ENCODE results near the gene NAA80. TPM values are rescaled to one million over a fixed set of nuclear protein-coding genes. Genes with fewer than 3 reads are reported as not detected.

NAA80 gene
- polyA plus RNA-seq, 3 donors = 7.2 to 12.8 (median 10.0) TPM

- no peak for DNase-seq (ENCODE audit: extremely low read depth in 1 of 11, low read depth in 9 of 11, low spot score in 4 of 11)
These were observed 49.7 kb downstream of the NAA80 start for GRCh38 chr3:50249457-50249856.

- no peak for DNase-seq (ENCODE audit: extremely low read depth in 1 of 11, low read depth in 9 of 11, low spot score in 4 of 11)
These were observed 50.8 kb downstream of the NAA80 start for GRCh38 chr3:50248387-50248786.

- no peak for DNase-seq (ENCODE audit: extremely low read depth in 1 of 11, low read depth in 9 of 11, low spot score in 4 of 11)
These were observed 52.7 kb downstream of the NAA80 start for GRCh38 chr3:50246517-50246954.

Other genes with a start within 250 kb of the NAA80 start
- gene RBM5, start 210.5 kb downstream of the NAA80 start, polyA plus RNA-seq (ENCODE audit: insufficient read length in 3 of 3) = 100 to 1,000 TPM; 260 to 395 (median 268) TPM
- gene SEMA3F, start 144.1 kb downstream of the NAA80 start, polyA plus RNA-seq (ENCODE audit: insufficient read length in 3 of 3) = 10 to 100 TPM; 57.6 to 81.6 (median 63.1) TPM
- gene GNAT1, start 107.8 kb downstream of the NAA80 start, polyA plus RNA-seq (ENCODE audit: insufficient read length in 3 of 3) = not detected
- 1 to 10 TPM; 7.2 to 7.3 (median 7.2) TPM for gene SLC38A3, start 94.1 kb downstream of the NAA80 start, polyA plus RNA-seq (ENCODE audit: insufficient read length in 3 of 3)
- gene GNAI2, start 63.2 kb downstream of the NAA80 start, polyA plus RNA-seq (ENCODE audit: insufficient read length in 3 of 3) = 100 to 1,000 TPM; 189 to 229 (median 189) TPM
- 100 to 1,000 TPM in 1 of 3 donors, 10 to 100 TPM in 2; 69.5 to 169 (median 95.4) TPM for gene SEMA3B, start 30.3 kb downstream of the NAA80 start, polyA plus RNA-seq (ENCODE audit: insufficient read length in 3 of 3)
- under 1 TPM; 0.33 to 0.95 (median 0.45) TPM for gene LSMEM2, start 20.3 kb downstream of the NAA80 start, polyA plus RNA-seq (ENCODE audit: insufficient read length in 3 of 3)
- 10 to 100 TPM; 38.6 to 50.0 (median 46.7) TPM for gene IFRD2, start 7.0 kb downstream of the NAA80 start, polyA plus RNA-seq (ENCODE audit: insufficient read length in 3 of 3)
- gene HYAL3, start within 50 bp of the NAA80 start, polyA plus RNA-seq (ENCODE audit: insufficient read length in 3 of 3) = 1 to 10 TPM; 2.9 to 5.5 (median 3.2) TPM
- gene HYAL1, start 4.2 kb upstream of the NAA80 start, polyA plus RNA-seq (ENCODE audit: insufficient read length in 3 of 3) = 1 to 10 TPM; 6.1 to 7.4 (median 7.2) TPM
- 10 to 100 TPM; 57.0 to 86.5 (median 71.4) TPM for gene HYAL2, start 23.3 kb upstream of the NAA80 start, polyA plus RNA-seq (ENCODE audit: insufficient read length in 3 of 3)
- 10 to 100 TPM; 23.4 to 26.4 (median 26.2) TPM for gene TUSC2, start 28.8 kb upstream of the NAA80 start, polyA plus RNA-seq (ENCODE audit: insufficient read length in 3 of 3)
- 10 to 100 TPM; 16.4 to 22.2 (median 22.1) TPM for gene RASSF1, start 41.4 kb upstream of the NAA80 start, polyA plus RNA-seq (ENCODE audit: insufficient read length in 3 of 3)
- gene ZMYND10, start 46.3 kb upstream of the NAA80 start, polyA plus RNA-seq (ENCODE audit: insufficient read length in 3 of 3) = 1 to 10 TPM; 2.9 to 3.9 (median 3.6) TPM
- 10 to 100 TPM; 30.2 to 35.9 (median 30.5) TPM for gene NPRL2, start 51.4 kb upstream of the NAA80 start, polyA plus RNA-seq (ENCODE audit: insufficient read length in 3 of 3)
- gene CYB561D2, start 51.5 kb upstream of the NAA80 start, polyA plus RNA-seq (ENCODE audit: insufficient read length in 3 of 3) = 10 to 100 TPM; 12.4 to 17.0 (median 13.4) TPM
- gene TMEM115, start 60.1 kb upstream of the NAA80 start, polyA plus RNA-seq (ENCODE audit: insufficient read length in 3 of 3) = 10 to 100 TPM; 29.1 to 42.9 (median 39.4) TPM
- gene CACNA2D2, start 204.2 kb upstream of the NAA80 start, polyA plus RNA-seq (ENCODE audit: insufficient read length in 3 of 3) = 10 to 100 TPM; 14.0 to 17.2 (median 14.6) TPM

Measured in renal cortex interstitium (tissue), 11 donors.